Fibroblast of mammary gland (primary cell): Measurements from ENCODE around the gene POP5.

Source experiments
- DNase-seq: peaks from one replicate; pipeline ENCODE4 v3.0.0-alpha.2; 2010; ENCODE audit warnings: low read depth
- H3K4me3 ChIP-seq: 2 replicates; pipeline ENCODE4 v1.5.1; 2011; ENCODE audit warnings: low read depth, mild to moderate bottlenecking, low read length, moderate library complexity; ENCODE audit not compliant: control insufficient read depth
- CTCF ChIP-seq: conservative IDR thresholded peaks from 2 replicates; pipeline ENCODE4 v1.5.1; 2011; ENCODE audit warnings: low read depth, low read length, inconsistent platforms; ENCODE audit not compliant: control insufficient read depth, insufficient read depth

POP5 gene

GRCh38 chr12:120581998-120582397 is 796 bp upstream of the POP5 start:
- peak; percentile 40 for DNase-seq
- peak overlapping the region; percentile 91 for H3K4me3 ChIP-seq
- TF ChIP-seq CTCF, result no peak

- no peak for DNase-seq
- no peak for TF ChIP-seq CTCF
- no peak overlapping the region for H3K4me3 ChIP-seq
Observed at GRCh38 chr12:120579179-120579578, 2.0 kb downstream of the POP5 start.

GRCh38 chr12:120574106-120574505 is 7.1 kb downstream of the POP5 start:
- TF ChIP-seq CTCF, result no peak
- H3K4me3 ChIP-seq, result no peak overlapping the region
- DNase-seq, result peak; percentile 44

GRCh38 chr12:120573560-120573959 is 7.6 kb downstream of the POP5 start:
- DNase-seq, result no peak
- no peak for TF ChIP-seq CTCF
- H3K4me3 ChIP-seq, result no peak overlapping the region

- TF ChIP-seq CTCF, result no peak
- no peak overlapping the region for H3K4me3 ChIP-seq
- peak; percentile 84 for DNase-seq
Observed at GRCh38 chr12:120571299-120571698, 9.9 kb downstream of the POP5 start.

GRCh38 chr12:120563495-120563894 is 17.7 kb downstream of the POP5 start:
- DNase-seq, result no peak
- TF ChIP-seq CTCF, result no peak
- no peak overlapping the region for H3K4me3 ChIP-seq

GRCh38 chr12:120562906-120563305 is 18.3 kb downstream of the POP5 start:
- H3K4me3 ChIP-seq, result no peak overlapping the region
- no peak for TF ChIP-seq CTCF
- DNase-seq, result no peak
